Caco-2 (cell line): Measurements from ENCODE around the gene CTSH. TPM values are rescaled to one million over a fixed set of nuclear protein-coding genes. Genes with fewer than 3 reads are reported as not detected.
A peak's percentile ranks its signal among the peaks of the same experiment; 100 is the strongest.

Experiments used
- BruUV-seq: library from RNA; stranded (reverse); fragments of 400-500 nt; replicated peaks from 2 replicates; lab custom pipeline; 2021; lab: Mats Ljungman, UMichigan
- CTCF ChIA-PET: fragments of 300-600 bp; sonication (Branson Sonifier 250); formaldehyde crosslinking; loops from one replicate; lab custom pipeline; 2022; ENCODE audit warnings: antibody characterized with exemption; lab: Charles Lee
- POLR2A ChIA-PET: fragments of 300-600 bp; sonication (Branson Sonifier 250); formaldehyde crosslinking; loops from one replicate; lab custom pipeline; 2022; ENCODE audit warnings: antibody characterized with exemption; lab: Charles Lee
- DNase-seq, 2 experiments: peaks; one replicate each; pipeline versions ENCODE4 v3.0.0 to v3.0.0-alpha.2; 2020 to 2022
- H3K27me3 ChIP-seq: replicated peaks from 2 replicates; pipeline ENCODE4 v1.6.0; 2011; ENCODE audit warnings: low read length; ENCODE audit not compliant: control insufficient read depth, insufficient read depth
- H3K36me3 ChIP-seq: 2 replicates; pipeline ENCODE4 v1.5.1; 2011; ENCODE audit warnings: low read length; ENCODE audit not compliant: control insufficient read depth, insufficient read depth
- H3K4me1 ChIP-seq: fragments of 250-450 bp; sonication (Bioruptor Pico); 2 replicates; pipeline ENCODE4 v1.5.1; 2020; ENCODE audit warnings: mild to moderate bottlenecking
- H3K4me3 ChIP-seq: 2 replicates; pipeline ENCODE4 v1.5.1; 2011; ENCODE audit warnings: low read depth, mild to moderate bottlenecking, control low read depth, low read length
- H3K9me3 ChIP-seq: fragments of 250-450 bp; sonication (Bioruptor Pico); 2 replicates; pipeline ENCODE4 v1.5.1; 2020; ENCODE audit warnings: mild to moderate bottlenecking, moderate library complexity
- H3K27ac Mint-ChIP-seq: one replicate; pipeline ENCODE4 v1.8.0; 2022; ENCODE audit warnings: mixed read lengths; ENCODE audit not compliant: unreplicated experiment
- H3K27me3 Mint-ChIP-seq: one replicate; pipeline ENCODE4 v1.8.0; 2022; ENCODE audit warnings: mixed read lengths; ENCODE audit not compliant: insufficient read depth, unreplicated experiment
- H3K36me3 Mint-ChIP-seq: one replicate; pipeline ENCODE4 v1.8.0; 2022; ENCODE audit warnings: mild to moderate bottlenecking, mixed read lengths; ENCODE audit not compliant: insufficient read depth, unreplicated experiment
- H3K4me1 Mint-ChIP-seq: one replicate; pipeline ENCODE4 v1.8.0; 2022; ENCODE audit warnings: low read depth, mixed read lengths; ENCODE audit not compliant: unreplicated experiment
- H3K4me3 Mint-ChIP-seq: one replicate; pipeline ENCODE4 v1.8.0; 2022; ENCODE audit warnings: mild to moderate bottlenecking, moderate library complexity, mixed read lengths; ENCODE audit not compliant: unreplicated experiment
- H3K9me3 Mint-ChIP-seq: one replicate; pipeline ENCODE4 v1.8.0; 2022; ENCODE audit warnings: mixed read lengths; ENCODE audit not compliant: unreplicated experiment
- intact Hi-C: fragments of 100-400 bp; cut with micrococcal nuclease; formaldehyde crosslinking; loops from one replicate; pipeline ENCODE4 v1.10.0; 2022; ENCODE audit not compliant: unreplicated experiment
- total RNA-seq: library from RNA; stranded (reverse); gene quantifications from 2 replicates; pipeline ENCODE4 v1.2.3, GENCODE V29; 2022
- TF ChIP-seq, protein P1 (sequence below), 2 experiments: fragments of 200-600 bp in 1 of 2; IDR thresholded peaks; 1 replicate in 1 of 2; 2 replicates in 1 of 2; pipeline versions ENCODE4 v1.5.1 to v1.8.0; 2011 to 2022; ENCODE audit warnings: antibody characterized with exemption in 1 of 2, control low read depth in 1 of 2, inconsistent platforms in 1 of 2, low read depth in 1 of 2, low read length in 1 of 2, mild to moderate bottlenecking in 1 of 2, moderate library complexity in 1 of 2; ENCODE audit not compliant: insufficient read depth in 1 of 2, severe bottlenecking in 1 of 2, unreplicated experiment in 1 of 2

Gene CTSH
- total RNA-seq, 1 experiment from 2014 or later, result 183 TPM

DNA sequence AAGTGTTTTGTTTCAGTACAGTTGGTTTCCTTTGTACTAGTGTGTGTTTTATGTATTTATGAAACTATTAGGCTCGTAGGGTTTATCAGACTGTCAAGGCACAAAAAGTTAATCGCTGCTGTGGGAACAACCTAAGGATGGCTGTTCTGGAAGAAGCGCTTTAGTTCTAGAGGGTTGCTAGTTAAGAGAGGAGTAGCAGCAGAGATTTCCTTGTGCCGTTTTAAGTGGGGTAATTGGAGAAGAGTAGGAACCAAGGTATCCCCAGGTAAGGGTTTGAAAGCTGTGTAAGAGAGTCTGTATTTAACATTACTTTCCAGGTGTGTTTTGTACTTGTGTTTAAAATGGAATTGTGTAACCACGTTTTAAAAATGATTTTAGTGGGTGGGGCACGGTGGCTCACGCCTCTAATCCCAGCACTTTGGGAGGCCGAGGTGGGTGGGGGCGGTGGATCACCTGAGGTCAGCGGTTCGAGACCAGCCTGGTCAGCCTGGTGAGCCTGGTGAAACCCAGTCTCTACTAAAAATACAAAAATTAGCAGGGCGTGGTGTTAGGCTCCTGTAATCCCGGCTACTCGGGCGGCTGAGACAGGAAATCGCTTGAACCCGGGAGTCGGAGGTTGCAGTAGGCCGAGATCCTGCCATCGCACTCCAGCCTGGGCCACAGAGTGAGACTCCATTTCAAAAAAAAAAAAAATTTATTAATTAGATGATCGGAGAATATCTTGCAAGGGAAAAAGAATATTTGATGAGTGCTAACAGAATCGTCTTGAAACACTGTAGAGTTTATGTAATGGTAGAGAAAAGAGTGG, 69.5 kb downstream of the CTSH start:
- Mint-ChIP-seq H3K36me3 (peaks cover 47% of the 10 kb centered on the region), H3K4me3 (peak overlapping the region; percentile 83), H3K27ac (peak overlapping the region; percentile 99), H3K9me3 (no peaks in the 10 kb centered on the region), H3K27me3 (no peaks in the 10 kb centered on the region), H3K4me1 (peaks cover 24% of the 10 kb centered on the region)
- no peak for DNase-seq
- no peaks in the 10 kb centered on the region for H3K9me3 ChIP-seq
- H3K36me3 ChIP-seq, result no peaks in the 10 kb centered on the region
- CTCF ChIA-PET, result no interaction called here
- intact Hi-C loops, result no loop called here
- H3K4me1 ChIP-seq, result peaks cover 32% of the 10 kb centered on the region
- H3K27me3 ChIP-seq, result no peaks in the 10 kb centered on the region
- no TSS peak for BruUV-seq
- no peak overlapping the region for H3K4me3 ChIP-seq
- TF ChIP-seq, protein P1, sequence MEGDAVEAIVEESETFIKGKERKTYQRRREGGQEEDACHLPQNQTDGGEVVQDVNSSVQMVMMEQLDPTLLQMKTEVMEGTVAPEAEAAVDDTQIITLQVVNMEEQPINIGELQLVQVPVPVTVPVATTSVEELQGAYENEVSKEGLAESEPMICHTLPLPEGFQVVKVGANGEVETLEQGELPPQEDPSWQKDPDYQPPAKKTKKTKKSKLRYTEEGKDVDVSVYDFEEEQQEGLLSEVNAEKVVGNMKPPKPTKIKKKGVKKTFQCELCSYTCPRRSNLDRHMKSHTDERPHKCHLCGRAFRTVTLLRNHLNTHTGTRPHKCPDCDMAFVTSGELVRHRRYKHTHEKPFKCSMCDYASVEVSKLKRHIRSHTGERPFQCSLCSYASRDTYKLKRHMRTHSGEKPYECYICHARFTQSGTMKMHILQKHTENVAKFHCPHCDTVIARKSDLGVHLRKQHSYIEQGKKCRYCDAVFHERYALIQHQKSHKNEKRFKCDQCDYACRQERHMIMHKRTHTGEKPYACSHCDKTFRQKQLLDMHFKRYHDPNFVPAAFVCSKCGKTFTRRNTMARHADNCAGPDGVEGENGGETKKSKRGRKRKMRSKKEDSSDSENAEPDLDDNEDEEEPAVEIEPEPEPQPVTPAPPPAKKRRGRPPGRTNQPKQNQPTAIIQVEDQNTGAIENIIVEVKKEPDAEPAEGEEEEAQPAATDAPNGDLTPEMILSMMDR (IDR thresholded peaks at IDR 0.05; ENCODE audit: insufficient read depth in 1 of 2, low read depth in 1 of 2, low read length in 1 of 2, severe bottlenecking in 1 of 2, unreplicated experiment in 1 of 2), result no peak
- POLR2A ChIA-PET, result no interaction called here

DNA sequence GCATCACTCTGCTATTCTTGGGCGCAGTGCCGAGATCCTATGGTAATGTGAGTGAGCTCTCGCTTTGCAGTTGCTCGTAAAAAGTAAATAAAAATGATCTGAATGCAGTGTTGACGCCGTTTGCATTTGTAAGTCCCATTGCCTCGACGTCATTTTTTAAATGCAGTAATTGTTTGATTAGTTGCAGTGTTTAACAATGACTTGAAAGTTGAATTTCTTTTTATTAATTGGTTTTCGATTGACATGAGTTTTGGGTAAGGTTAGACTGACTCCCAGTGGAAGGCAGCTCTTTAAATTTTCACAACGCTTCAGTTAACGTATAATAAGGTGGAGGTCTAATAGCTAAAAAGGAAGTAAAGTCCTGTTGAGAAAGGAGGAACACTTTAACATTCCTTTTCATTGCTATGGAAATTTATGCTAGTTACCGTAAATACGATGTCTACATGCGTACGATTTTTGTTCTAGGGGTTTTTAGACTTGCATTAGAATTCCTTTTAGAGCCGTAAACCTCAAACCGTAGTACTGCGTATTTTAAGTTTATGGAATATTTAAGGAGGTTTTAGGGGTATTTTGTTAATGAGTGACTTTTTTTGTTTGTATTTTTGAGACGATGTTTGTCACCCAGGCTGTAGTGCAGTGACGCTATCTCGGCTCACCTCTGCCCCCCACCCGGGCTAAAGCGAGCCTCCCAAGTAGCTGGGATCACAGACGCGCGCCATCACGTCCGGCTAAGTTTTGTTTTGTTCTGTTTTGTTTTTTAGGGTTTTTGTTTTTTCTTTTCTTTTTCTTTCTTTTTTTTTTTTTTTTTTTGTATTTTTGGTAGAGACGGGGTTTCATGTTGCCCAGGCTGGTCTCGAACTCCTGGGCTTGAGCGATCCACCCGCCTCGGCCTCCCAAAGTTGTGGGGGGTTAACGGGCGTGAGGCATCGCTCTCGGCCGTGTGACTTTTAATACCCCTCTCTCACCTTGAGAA, 70.8 kb downstream of the CTSH start:
- intact Hi-C loops, result loop anchor here (1.0 kb wide), 1 partner anchor 14 kb away; no protein-coding TSS in a partner anchor
- ChIA-PET CTCF (interaction anchor here (0.7 to 1.8 kb wide), 4 partner anchors 14 to 761 kb away, joined by 3 to 8 read pairs (median 3); no protein-coding TSS in a partner anchor), POLR2A (interaction anchor here (1.4 kb wide), 1 partner anchor 14 kb away, joined by 22 read pairs; no protein-coding TSS in a partner anchor)
- peak in 1 of 2 experiments; percentile 26 for DNase-seq
- Histone ChIP-seq H3K27me3 (no peaks in the 10 kb centered on the region), H3K36me3 (no peaks in the 10 kb centered on the region), H3K4me3 (peak overlapping the region; percentile 98), H3K4me1 (peaks cover 32% of the 10 kb centered on the region), H3K9me3 (no peaks in the 10 kb centered on the region)
- H3K27me3 Mint-ChIP-seq, result no peaks in the 10 kb centered on the region
- H3K36me3 Mint-ChIP-seq, result peaks cover 38% of the 10 kb centered on the region
- BruUV-seq, result TSS peak; percentile 43
- H3K4me3 Mint-ChIP-seq, result peak overlapping the region; percentile 83
- H3K9me3 Mint-ChIP-seq, result no peaks in the 10 kb centered on the region
- H3K27ac Mint-ChIP-seq, result peak overlapping the region; percentile 99
- H3K4me1 Mint-ChIP-seq, result peaks cover 24% of the 10 kb centered on the region
- TF ChIP-seq, protein P1 (IDR thresholded peaks at IDR 0.05; ENCODE audit: insufficient read depth in 1 of 2, low read depth in 1 of 2, low read length in 1 of 2, severe bottlenecking in 1 of 2, unreplicated experiment in 1 of 2), result no peak
